ENCODE results near the gene BLOC1S6. TPM values are rescaled to one million over a fixed set of nuclear protein-coding genes. Genes with fewer than 3 reads are reported as not detected.

Gene BLOC1S6
- total RNA-seq, 5 donors from 2014 or later (not counting 1 experiment from before 2014, with no cell fraction given): 37.5 to 59.5 (median 40.5) TPM

DNA sequence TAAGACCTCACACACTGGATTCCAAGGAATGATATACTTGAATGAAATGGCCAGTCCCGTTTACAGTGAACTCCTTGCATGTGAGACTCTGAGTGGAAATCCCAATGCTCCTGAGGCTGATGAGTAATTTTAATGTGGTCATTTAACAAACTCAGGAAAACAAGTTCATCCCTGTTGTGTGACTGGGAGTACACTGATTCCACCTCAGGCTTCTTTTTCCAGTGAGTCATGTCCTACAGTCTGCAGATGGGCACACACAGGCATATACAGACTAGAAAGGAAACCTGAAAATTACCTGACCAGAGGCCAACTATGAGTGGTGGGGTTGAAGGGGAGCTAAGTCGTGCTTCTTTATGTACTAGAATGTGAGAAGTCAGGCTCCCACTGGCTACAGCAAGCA, 53.4 kb downstream of the BLOC1S6 start:
- peaks cover 0 to 7% of the 10 kb centered on the region in 2 donors for H3K36me3 ChIP-seq (ENCODE audit: control insufficient read depth in 2 of 2, extremely low read depth in 1 of 2, insufficient read depth in 1 of 2, low read length in 1 of 2)
- H3K4me1 ChIP-seq (ENCODE audit: control insufficient read depth in 1 of 2, extremely low read depth in 1 of 2, insufficient read depth in 2 of 2, low read length in 2 of 2): peaks cover 21 to 33% of the 10 kb centered on the region in 2 experiments
- no peak overlapping the region for H3K4me3 Mint-ChIP-seq
- H3K27me3 Mint-ChIP-seq: no peaks in the 10 kb centered on the region
- H3K27ac ChIP-seq (ENCODE audit: low read length): no peak overlapping the region
- peaks cover 85 to 89% (median 86%) of the 10 kb centered on the region in 3 donors for H3K4me1 Mint-ChIP-seq
- ATAC-seq (replicated peaks in 1 of 4) (no peak), DNase-seq (no peak)
- CTCF ChIA-PET: no interaction called here
- H3K4me3 ChIP-seq (ENCODE audit: control insufficient read depth in 1 of 2, extremely low read depth in 1 of 2, low read length in 1 of 2): no peak overlapping the region
- H3K36me3 Mint-ChIP-seq: peaks cover 19% of the 10 kb centered on the region
- WGBS (ENCODE audit: insufficient coverage): no CpG with 5 or more reads among the region's 2 CpGs
- H3K9me3 ChIP-seq: no peaks in the 10 kb centered on the region
- no peak overlapping the region for H3K27ac Mint-ChIP-seq
- POLR2A ChIA-PET: no interaction called here
- H3K9me3 Mint-ChIP-seq: no peaks in the 10 kb centered on the region
- H3K27me3 ChIP-seq (replicated peaks in 1 of 2; ENCODE audit: control insufficient read depth in 2 of 2, extremely low read depth in 1 of 2, insufficient read depth in 2 of 2, low read length in 1 of 2): no peaks in the 10 kb centered on the region

DNA sequence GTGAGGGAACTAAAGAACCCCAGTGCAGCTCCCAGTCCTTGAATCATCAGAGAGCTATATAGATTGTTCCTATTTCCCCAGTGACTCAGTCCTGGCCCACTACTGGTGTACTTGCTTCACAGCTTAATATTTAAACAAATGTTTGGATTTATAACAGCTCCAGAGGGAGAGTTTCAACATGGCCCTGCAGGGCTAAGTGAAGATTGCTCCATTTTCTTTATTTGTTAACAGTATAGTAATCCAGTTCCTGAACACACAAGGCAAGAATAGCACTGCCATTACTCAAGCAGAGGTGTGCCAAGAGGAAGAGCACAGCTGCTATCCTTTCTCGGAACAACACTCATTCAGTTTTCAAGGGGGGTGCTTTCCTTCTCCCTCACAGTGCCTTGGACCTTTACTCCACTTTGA, 54.2 kb downstream of the BLOC1S6 start:
- Mint-ChIP-seq H3K27ac (no peak overlapping the region), H3K4me1 (peaks cover 89 to 92% (median 90%) of the 10 kb centered on the region in 3 donors), H3K27me3 (no peaks in the 10 kb centered on the region), H3K4me3 (no peak overlapping the region), H3K36me3 (peaks cover 21% of the 10 kb centered on the region), H3K9me3 (no peaks in the 10 kb centered on the region)
- Histone ChIP-seq H3K27me3 (replicated peaks in 1 of 2; ENCODE audit: control insufficient read depth in 2 of 2, extremely low read depth in 1 of 2, insufficient read depth in 2 of 2, low read length in 1 of 2) (no peaks in the 10 kb centered on the region), H3K4me1 (ENCODE audit: control insufficient read depth in 1 of 2, extremely low read depth in 1 of 2, insufficient read depth in 2 of 2, low read length in 2 of 2) (peaks cover 18 to 31% of the 10 kb centered on the region in 2 experiments), H3K27ac (ENCODE audit: low read length) (no peak overlapping the region), H3K9me3 (no peaks in the 10 kb centered on the region), H3K36me3 (ENCODE audit: control insufficient read depth in 2 of 2, extremely low read depth in 1 of 2, insufficient read depth in 1 of 2, low read length in 1 of 2) (peaks cover 0 to 7% of the 10 kb centered on the region in 2 donors), H3K4me3 (ENCODE audit: control insufficient read depth in 1 of 2, extremely low read depth in 1 of 2, low read length in 1 of 2) (no peak overlapping the region)
- ATAC-seq (replicated peaks in 1 of 4) (no peak), DNase-seq (no peak)
- POLR2A ChIA-PET: no interaction called here
- CTCF ChIA-PET: no interaction called here
- 100% methylated on average over 1 of the region's 1 CpG for WGBS (ENCODE audit: insufficient coverage)

DNA sequence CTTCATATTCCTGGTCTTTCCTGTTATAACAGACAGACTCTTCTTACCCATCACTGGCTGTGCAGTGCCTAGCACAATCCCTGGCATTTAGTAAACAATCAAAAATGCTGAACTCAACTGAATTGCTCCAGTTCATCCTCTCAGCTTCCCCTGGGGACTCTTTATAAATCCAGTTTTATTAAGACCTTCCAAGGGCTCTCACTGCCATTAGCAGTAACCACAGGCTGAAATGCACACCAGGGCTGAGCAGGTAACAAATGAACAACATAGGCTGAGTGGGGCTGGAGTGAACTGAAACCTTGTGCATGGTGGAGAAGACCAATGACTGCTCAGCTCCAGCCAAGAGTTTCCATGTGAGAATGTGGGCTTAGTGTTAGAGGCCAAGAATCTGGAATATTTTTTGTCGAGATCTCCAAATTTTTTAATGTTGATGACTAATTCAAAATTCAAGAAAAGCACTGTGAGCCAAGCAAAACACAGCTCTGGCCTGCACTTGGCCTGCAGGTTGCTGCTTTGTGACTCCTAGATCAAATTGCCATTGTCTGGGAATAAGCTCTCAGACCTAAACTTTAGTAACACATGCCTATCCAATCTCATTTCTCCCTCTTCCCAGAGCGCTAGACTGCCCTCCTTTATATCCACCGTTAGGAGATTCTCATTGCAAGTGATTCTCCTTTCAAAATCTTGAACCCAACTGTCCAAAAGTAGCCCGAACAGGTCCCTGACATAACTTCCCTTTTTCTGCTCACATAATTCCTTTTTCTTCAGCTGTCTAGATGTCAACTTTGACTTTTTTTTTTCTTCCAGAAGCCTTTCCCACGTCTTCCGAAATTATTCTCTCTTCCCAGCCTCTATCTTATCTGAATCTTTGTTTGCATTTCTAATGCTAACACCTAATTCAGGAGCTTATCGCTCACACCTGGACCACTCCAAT, 55.1 kb downstream of the BLOC1S6 start:
- peaks cover 10 to 25% of the 10 kb centered on the region in 2 experiments for H3K4me1 ChIP-seq (ENCODE audit: control insufficient read depth in 1 of 2, extremely low read depth in 1 of 2, insufficient read depth in 2 of 2, low read length in 2 of 2)
- H3K4me1 Mint-ChIP-seq: peaks cover 88 to 89% (median 88%) of the 10 kb centered on the region in 3 donors
- no peak overlapping the region for H3K4me3 Mint-ChIP-seq
- no peak for DNase-seq
- peaks cover 0 to 7% of the 10 kb centered on the region in 2 donors for H3K36me3 ChIP-seq (ENCODE audit: control insufficient read depth in 2 of 2, extremely low read depth in 1 of 2, insufficient read depth in 1 of 2, low read length in 1 of 2)
- no peak for ATAC-seq (replicated peaks in 1 of 4)
- CTCF ChIA-PET: interaction anchor here (1.1 to 1.7 kb wide), 2 partner anchors 31 to 245 kb away, joined by 3 read pairs; no protein-coding TSS in a partner anchor
- WGBS (ENCODE audit: insufficient coverage): 81% methylated on average over 6 of the region's 7 CpGs
- H3K27me3 Mint-ChIP-seq: no peaks in the 10 kb centered on the region
- H3K27ac ChIP-seq (ENCODE audit: low read length): no peak overlapping the region
- no peaks in the 10 kb centered on the region for H3K9me3 ChIP-seq
- POLR2A ChIA-PET: no interaction called here
- no peak overlapping the region for H3K4me3 ChIP-seq (ENCODE audit: control insufficient read depth in 1 of 2, extremely low read depth in 1 of 2, low read length in 1 of 2)
- no peaks in the 10 kb centered on the region for H3K9me3 Mint-ChIP-seq
- H3K36me3 Mint-ChIP-seq: peaks cover 22% of the 10 kb centered on the region
- no peaks in the 10 kb centered on the region for H3K27me3 ChIP-seq (replicated peaks in 1 of 2; ENCODE audit: control insufficient read depth in 2 of 2, extremely low read depth in 1 of 2, insufficient read depth in 2 of 2, low read length in 1 of 2)
- H3K27ac Mint-ChIP-seq: no peak overlapping the region

DNA sequence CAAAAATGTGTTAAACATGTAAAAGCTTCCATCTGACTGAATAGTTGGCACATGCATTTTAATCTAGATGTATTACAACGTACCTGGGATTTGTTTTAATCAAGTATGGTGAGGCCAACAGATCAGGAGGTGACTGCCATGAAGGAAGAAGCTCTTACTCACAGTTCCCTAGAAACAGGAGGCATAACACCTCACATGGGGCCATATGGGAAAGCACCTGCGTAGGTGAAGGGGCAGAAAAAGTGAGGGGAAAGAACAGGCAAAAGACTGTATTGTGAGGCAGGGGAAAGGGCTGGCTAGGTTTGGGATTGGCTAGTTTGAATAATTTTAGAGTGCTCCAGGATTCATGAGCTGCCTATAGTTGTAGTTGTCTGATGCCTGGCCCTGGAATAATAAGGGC, 57.3 kb downstream of the BLOC1S6 start:
- peaks cover 76 to 78% (median 78%) of the 10 kb centered on the region in 3 donors for H3K4me1 Mint-ChIP-seq
- peaks cover 20% of the 10 kb centered on the region for H3K36me3 Mint-ChIP-seq
- peaks cover 6 to 28% of the 10 kb centered on the region in 2 experiments for H3K4me1 ChIP-seq (ENCODE audit: control insufficient read depth in 1 of 2, extremely low read depth in 1 of 2, insufficient read depth in 2 of 2, low read length in 2 of 2)
- no peak overlapping the region for H3K27ac ChIP-seq (ENCODE audit: low read length)
- WGBS (ENCODE audit: insufficient coverage): 33% methylated on average over 1 of the region's 2 CpGs
- ChIA-PET POLR2A (interaction anchor here in 1 of 2 donors (0.5 kb wide), 1 partner anchor 31 kb away, joined by 3 read pairs; no protein-coding TSS in a partner anchor), CTCF (interaction anchor here in 1 of 2 donors (0.5 kb wide), 1 partner anchor 185 kb away, joined by 6 read pairs; no protein-coding TSS in a partner anchor)
- H3K9me3 ChIP-seq: no peaks in the 10 kb centered on the region
- no peaks in the 10 kb centered on the region for H3K9me3 Mint-ChIP-seq
- DNase-seq (no peak), ATAC-seq (replicated peaks in 1 of 4) (no peak)
- no peaks in the 10 kb centered on the region for H3K27me3 ChIP-seq (replicated peaks in 1 of 2; ENCODE audit: control insufficient read depth in 2 of 2, extremely low read depth in 1 of 2, insufficient read depth in 2 of 2, low read length in 1 of 2)
- no peak overlapping the region for H3K27ac Mint-ChIP-seq
- H3K4me3 Mint-ChIP-seq: no peak overlapping the region
- H3K36me3 ChIP-seq (ENCODE audit: control insufficient read depth in 2 of 2, extremely low read depth in 1 of 2, insufficient read depth in 1 of 2, low read length in 1 of 2): peaks cover 0 to 7% of the 10 kb centered on the region in 2 donors
- H3K4me3 ChIP-seq (ENCODE audit: control insufficient read depth in 1 of 2, extremely low read depth in 1 of 2, low read length in 1 of 2): no peak overlapping the region
- no peaks in the 10 kb centered on the region for H3K27me3 Mint-ChIP-seq

DNA sequence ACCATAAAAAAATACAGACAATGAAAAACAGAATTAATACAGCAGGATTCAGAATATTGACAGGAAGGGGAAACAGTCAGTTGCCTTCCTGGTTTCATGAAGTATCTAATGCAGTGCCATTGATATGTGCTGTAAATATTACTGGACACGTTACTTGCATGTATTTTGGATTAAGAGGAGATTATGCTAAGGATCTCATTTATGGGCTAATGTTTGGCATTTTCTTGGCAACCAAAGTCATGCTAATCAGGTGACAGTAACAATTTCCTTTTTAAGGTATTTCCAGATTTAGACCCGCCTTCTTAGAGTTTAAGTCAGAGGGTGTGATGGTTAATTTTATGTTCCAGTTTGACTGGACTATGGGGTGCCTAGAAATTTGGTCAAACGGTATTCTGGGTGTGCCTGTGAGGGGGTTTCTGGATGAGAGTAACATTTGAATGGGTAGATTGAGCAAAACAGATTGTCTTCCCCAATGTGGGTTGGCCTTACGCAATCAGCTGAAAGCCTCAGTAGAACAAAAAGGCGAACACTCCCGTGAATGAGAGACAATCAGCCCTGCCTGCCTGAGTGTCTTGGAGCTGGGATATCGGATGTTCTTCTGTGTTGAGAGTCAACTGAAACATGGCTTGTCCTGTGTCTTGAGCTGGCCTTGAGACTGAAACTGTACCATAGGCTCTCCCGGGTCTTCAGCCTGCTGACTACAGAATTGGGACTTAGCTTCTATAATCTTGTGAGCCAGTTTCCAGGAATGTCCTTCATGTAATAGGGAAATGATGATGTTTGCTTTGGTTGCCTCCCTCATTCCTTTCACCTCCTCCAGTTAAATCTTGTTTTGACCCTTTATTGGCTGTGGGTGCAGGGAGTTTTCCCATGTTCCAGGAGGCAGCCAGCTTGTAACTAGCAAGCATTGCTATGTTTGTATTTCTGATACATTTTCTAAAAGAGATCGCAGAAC, 58.1 kb downstream of the BLOC1S6 start:
- Histone ChIP-seq H3K9me3 (no peaks in the 10 kb centered on the region), H3K4me3 (ENCODE audit: control insufficient read depth in 1 of 2, extremely low read depth in 1 of 2, low read length in 1 of 2) (no peak overlapping the region), H3K36me3 (ENCODE audit: control insufficient read depth in 2 of 2, extremely low read depth in 1 of 2, insufficient read depth in 1 of 2, low read length in 1 of 2) (peaks cover 0 to 1% of the 10 kb centered on the region in 2 donors), H3K27me3 (replicated peaks in 1 of 2; ENCODE audit: control insufficient read depth in 2 of 2, extremely low read depth in 1 of 2, insufficient read depth in 2 of 2, low read length in 1 of 2) (no peaks in the 10 kb centered on the region), H3K4me1 (ENCODE audit: control insufficient read depth in 1 of 2, extremely low read depth in 1 of 2, insufficient read depth in 2 of 2, low read length in 2 of 2) (peaks cover 6 to 36% of the 10 kb centered on the region in 2 experiments), H3K27ac (ENCODE audit: low read length) (no peak overlapping the region)
- H3K36me3 Mint-ChIP-seq: peaks cover 22% of the 10 kb centered on the region
- ATAC-seq (replicated peaks in 1 of 4): no peak
- ChIA-PET CTCF (no interaction called here), POLR2A (no interaction called here)
- H3K4me1 Mint-ChIP-seq: peaks cover 75 to 79% (median 78%) of the 10 kb centered on the region in 3 donors
- no peak overlapping the region for H3K4me3 Mint-ChIP-seq
- no peak overlapping the region for H3K27ac Mint-ChIP-seq
- H3K27me3 Mint-ChIP-seq: no peaks in the 10 kb centered on the region
- H3K9me3 Mint-ChIP-seq: no peaks in the 10 kb centered on the region
- no peak for DNase-seq
- 67% methylated on average over 7 of the region's 9 CpGs for WGBS (ENCODE audit: insufficient coverage)

DNA sequence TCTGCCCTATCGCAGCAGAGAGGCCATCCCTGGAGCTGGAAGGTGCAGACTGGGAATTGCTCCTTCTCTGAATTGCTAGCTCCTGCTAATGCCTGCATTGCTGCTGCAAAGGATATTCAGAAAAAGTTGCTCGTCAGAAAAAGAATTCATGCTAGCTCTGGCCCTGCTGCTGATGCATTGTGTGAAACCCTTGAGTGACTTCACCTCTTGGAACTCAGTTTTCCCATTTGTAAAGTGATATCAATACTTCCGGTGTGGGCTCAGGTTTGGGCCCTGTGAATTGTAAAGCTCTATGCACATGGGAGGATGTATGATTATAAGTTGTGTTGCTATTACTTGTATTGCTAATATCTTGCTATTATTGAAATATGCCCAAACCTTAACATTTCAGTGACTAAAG, 59.0 kb downstream of the BLOC1S6 start:
- peaks cover 6 to 36% of the 10 kb centered on the region in 2 experiments for H3K4me1 ChIP-seq (ENCODE audit: control insufficient read depth in 1 of 2, extremely low read depth in 1 of 2, insufficient read depth in 2 of 2, low read length in 2 of 2)
- no peaks in the 10 kb centered on the region for H3K36me3 ChIP-seq (ENCODE audit: control insufficient read depth in 2 of 2, extremely low read depth in 1 of 2, insufficient read depth in 1 of 2, low read length in 1 of 2)
- Mint-ChIP-seq H3K27me3 (no peaks in the 10 kb centered on the region), H3K4me1 (peaks cover 69 to 77% (median 73%) of the 10 kb centered on the region in 3 donors), H3K36me3 (peaks cover 26% of the 10 kb centered on the region), H3K4me3 (no peak overlapping the region), H3K27ac (no peak overlapping the region), H3K9me3 (no peaks in the 10 kb centered on the region)
- 96% methylated on average over 2 of the region's 3 CpGs for WGBS (ENCODE audit: insufficient coverage)
- no peak for DNase-seq
- ATAC-seq (replicated peaks in 1 of 4): no peak
- H3K27me3 ChIP-seq (replicated peaks in 1 of 2; ENCODE audit: control insufficient read depth in 2 of 2, extremely low read depth in 1 of 2, insufficient read depth in 2 of 2, low read length in 1 of 2): no peaks in the 10 kb centered on the region
- H3K4me3 ChIP-seq (ENCODE audit: control insufficient read depth in 1 of 2, extremely low read depth in 1 of 2, low read length in 1 of 2): no peak overlapping the region
- CTCF ChIA-PET: interaction anchor here in 1 of 2 donors (1.1 kb wide), 1 partner anchor 59 kb away, joined by 3 read pairs; no protein-coding TSS in a partner anchor
- no peak overlapping the region for H3K27ac ChIP-seq (ENCODE audit: low read length)
- no peaks in the 10 kb centered on the region for H3K9me3 ChIP-seq
- POLR2A ChIA-PET: no interaction called here
